Activated naive CD8-positive, alpha-beta T cell treated with anti-CD3 and anti-CD28 coated beads, Interleukin-2, amount 10 ng/mL, durations not matched to agents 7 days and 5 days (primary cell): ENCODE data around the gene YBX1. TPM values are rescaled to one million over a fixed set of nuclear protein-coding genes. Genes with fewer than 3 reads are reported as not detected.

Experiments used
- ATAC-seq: fragments of 150-1000 bp; cut with Tn5 transposase; one replicate; pipeline ENCODE4 v1.10.0; 2021; ENCODE audit warnings: low read depth, moderate library complexity
- POLR2A ChIA-PET: fragments of 350-600 bp; sonication (Branson Sonifier 250); formaldehyde crosslinking; loops from one replicate; lab custom pipeline; 2021; ENCODE audit warnings: antibody characterized with exemption; lab: Charles Lee
- DNase-seq: peaks from one replicate; pipeline ENCODE4 v3.0.0; 2021
- H3K27ac Mint-ChIP-seq: one replicate; pipeline ENCODE4 v1.8.0; 2022; ENCODE audit warnings: mild to moderate bottlenecking, mixed read lengths
- H3K27me3 Mint-ChIP-seq: one replicate; pipeline ENCODE4 v1.8.0; 2022; ENCODE audit warnings: mild to moderate bottlenecking, moderate library complexity, mixed read lengths
- H3K36me3 Mint-ChIP-seq: one replicate; pipeline ENCODE4 v1.8.0; 2021; ENCODE audit warnings: mild to moderate bottlenecking, mixed read lengths
- H3K4me1 Mint-ChIP-seq: one replicate; pipeline ENCODE4 v1.8.0; 2021; ENCODE audit warnings: mixed read lengths
- H3K4me3 Mint-ChIP-seq: one replicate; pipeline ENCODE4 v1.8.0; 2022; ENCODE audit warnings: mild to moderate bottlenecking, moderate library complexity, mixed read lengths
- H3K9me3 Mint-ChIP-seq: one replicate; pipeline ENCODE4 v1.8.0; 2021; ENCODE audit warnings: mixed read lengths
- total RNA-seq, 2 experiments: library from RNA; stranded (reverse); gene quantifications; one replicate each; pipeline ENCODE4 v1.2.3, GENCODE V29; 2021

YBX1 gene
- total RNA-seq, 2 experiments from 2014 or later: 529 to 531 TPM

- ATAC-seq (no peak), DNase-seq (no peak)
- POLR2A ChIA-PET: no interaction called here
- Mint-ChIP-seq H3K9me3 (no peaks in the 10 kb centered on the region), H3K4me3 (no peak within 1 kb of the TSS), H3K27me3 (peaks cover 3% of the 10 kb centered on the region), H3K27ac (no peak within 1 kb of the TSS), H3K36me3 (no peaks in the 10 kb centered on the region), H3K4me1 (peaks cover 7% of the 10 kb centered on the region)
Observed at GRCh38 chr1:42739753-42740700, 57.8 kb downstream of the YBX1 start, which contains the start of gene CLDN19. CLDN19 (minus strand) TSS chr1:42740236; CDS start chr1:42740063, 173 bp downstream.

- Mint-ChIP-seq H3K4me3 (no peak overlapping the region), H3K36me3 (no peaks in the 10 kb centered on the region), H3K27ac (no peak overlapping the region), H3K27me3 (peaks cover 3% of the 10 kb centered on the region), H3K9me3 (no peaks in the 10 kb centered on the region), H3K4me1 (peaks cover 7% of the 10 kb centered on the region)
- DNase-seq: no peak
- no peak for ATAC-seq
- POLR2A ChIA-PET: no interaction called here
Observed at GRCh38 chr1:42740851-42741580, 58.8 kb downstream of the YBX1 start.

- H3K9me3 Mint-ChIP-seq: no peaks in the 10 kb centered on the region
- DNase-seq (no peak), ATAC-seq (no peak)
- H3K27ac Mint-ChIP-seq: no peak overlapping the region
- peaks cover 3% of the 10 kb centered on the region for H3K27me3 Mint-ChIP-seq
- no peak overlapping the region for H3K4me3 Mint-ChIP-seq
- POLR2A ChIA-PET: no interaction called here
- H3K4me1 Mint-ChIP-seq: peaks cover 7% of the 10 kb centered on the region
- no peaks in the 10 kb centered on the region for H3K36me3 Mint-ChIP-seq
Observed at GRCh38 chr1:42741706-42742105, 59.5 kb downstream of the YBX1 start.

- Mint-ChIP-seq H3K36me3 (no peaks in the 10 kb centered on the region), H3K27me3 (peaks cover 3% of the 10 kb centered on the region), H3K4me3 (no peak overlapping the region), H3K27ac (no peak overlapping the region), H3K9me3 (no peaks in the 10 kb centered on the region), H3K4me1 (peaks cover 2% of the 10 kb centered on the region)
- DNase-seq: no peak
- POLR2A ChIA-PET: no interaction called here
- no peak for ATAC-seq
Observed at GRCh38 chr1:42742141-42742540, 59.9 kb downstream of the YBX1 start.

GRCh38 chr1:42742617-42743316, 60.5 kb downstream of the YBX1 start:
- Mint-ChIP-seq H3K4me3 (no peak overlapping the region), H3K27ac (no peak overlapping the region), H3K9me3 (no peaks in the 10 kb centered on the region), H3K27me3 (peaks cover 3% of the 10 kb centered on the region), H3K4me1 (no peaks in the 10 kb centered on the region), H3K36me3 (no peaks in the 10 kb centered on the region)
- POLR2A ChIA-PET: no interaction called here
- ATAC-seq: no peak
- no peak for DNase-seq

GRCh38 chr1:42743317-42744147, 61.3 kb downstream of the YBX1 start:
- Mint-ChIP-seq H3K9me3 (no peaks in the 10 kb centered on the region), H3K4me3 (no peak overlapping the region), H3K36me3 (no peaks in the 10 kb centered on the region), H3K27ac (no peak overlapping the region), H3K27me3 (peaks cover 3% of the 10 kb centered on the region), H3K4me1 (no peaks in the 10 kb centered on the region)
- DNase-seq (no peak), ATAC-seq (no peak)
- POLR2A ChIA-PET: no interaction called here

GRCh38 chr1:42744148-42744413, 61.9 kb downstream of the YBX1 start:
- no peaks in the 10 kb centered on the region for H3K9me3 Mint-ChIP-seq
- no peak overlapping the region for H3K4me3 Mint-ChIP-seq
- POLR2A ChIA-PET: no interaction called here
- ATAC-seq: no peak
- no peaks in the 10 kb centered on the region for H3K4me1 Mint-ChIP-seq
- peaks cover 3% of the 10 kb centered on the region for H3K27me3 Mint-ChIP-seq
- H3K27ac Mint-ChIP-seq: no peak overlapping the region
- no peak for DNase-seq
- no peaks in the 10 kb centered on the region for H3K36me3 Mint-ChIP-seq

- Mint-ChIP-seq H3K27ac (no peak overlapping the region), H3K36me3 (peaks cover 10% of the 10 kb centered on the region), H3K4me3 (no peak overlapping the region), H3K27me3 (peaks cover 3% of the 10 kb centered on the region), H3K9me3 (no peaks in the 10 kb centered on the region), H3K4me1 (no peaks in the 10 kb centered on the region)
- ATAC-seq (no peak), DNase-seq (no peak)
- POLR2A ChIA-PET: interaction anchor here (1.5 kb wide), 1 partner anchor 21 kb away, joined by 4 read pairs; the partner anchor contains the start of genes C1orf50 and P3H1
Observed at GRCh38 chr1:42745851-42746250, 63.6 kb downstream of the YBX1 start.

- no peaks in the 10 kb centered on the region for H3K9me3 Mint-ChIP-seq
- H3K27me3 Mint-ChIP-seq: peaks cover 3% of the 10 kb centered on the region
- no peaks in the 10 kb centered on the region for H3K4me1 Mint-ChIP-seq
- no peak for DNase-seq
- POLR2A ChIA-PET: interaction anchor here (1.5 kb wide), 1 partner anchor 20 kb away, joined by 4 read pairs; the partner anchor contains the start of genes C1orf50 and P3H1
- H3K4me3 Mint-ChIP-seq: no peak overlapping the region
- no peak for ATAC-seq
- no peak overlapping the region for H3K27ac Mint-ChIP-seq
- H3K36me3 Mint-ChIP-seq: peaks cover 11% of the 10 kb centered on the region
Observed at GRCh38 chr1:42746436-42747105, 64.4 kb downstream of the YBX1 start.

GRCh38 chr1:42747125-42747524, 64.9 kb downstream of the YBX1 start:
- H3K36me3 Mint-ChIP-seq: peaks cover 16% of the 10 kb centered on the region
- H3K9me3 Mint-ChIP-seq: no peaks in the 10 kb centered on the region
- no peak overlapping the region for H3K4me3 Mint-ChIP-seq
- H3K27ac Mint-ChIP-seq: no peak overlapping the region
- H3K27me3 Mint-ChIP-seq: peaks cover 3% of the 10 kb centered on the region
- POLR2A ChIA-PET: interaction anchor here (1.5 kb wide), 1 partner anchor 20 kb away, joined by 4 read pairs; the partner anchor contains the start of genes C1orf50 and P3H1
- DNase-seq (peak; percentile 58), ATAC-seq (no peak)
- H3K4me1 Mint-ChIP-seq: no peaks in the 10 kb centered on the region

GRCh38 chr1:42748021-42748420, 65.8 kb downstream of the YBX1 start:
- POLR2A ChIA-PET: no interaction called here

More at GRCh38 chr1:42748021-42748420, 65.8 kb downstream of the YBX1 start:
- no peak for DNase-seq
- Mint-ChIP-seq H3K9me3 (no peaks in the 10 kb centered on the region), H3K27me3 (peaks cover 3% of the 10 kb centered on the region), H3K4me3 (no peak overlapping the region), H3K27ac (no peak overlapping the region), H3K4me1 (no peaks in the 10 kb centered on the region), H3K36me3 (peaks cover 24% of the 10 kb centered on the region)
- no peak for ATAC-seq
